ENCODE results near the gene ACOT4. TPM values are rescaled to one million over a fixed set of nuclear protein-coding genes. Genes with fewer than 3 reads are reported as not detected.
"Not testable (repeated sequence)": the region's sequence is repeated elsewhere in the genome, so short reads cannot be mapped to it uniquely, and the experiment has no call there.

ACOT4 gene
- total RNA-seq, 1 donor from 2014 or later = 0.73 TPM

GRCh38 chr14:73623504-73624054, 31.9 kb downstream of the ACOT4 start:
- DNase-seq (ENCODE audit: low spot score) = no peak

GRCh38 chr14:73625706-73626105, 34.0 kb downstream of the ACOT4 start:
- no peak for DNase-seq (ENCODE audit: low spot score)
- intact Hi-C loops (cut with DNase I) = no loop called here

More at GRCh38 chr14:73623504-73624054, 31.9 kb downstream of the ACOT4 start:
- intact Hi-C loops (cut with DNase I) = no loop called here

- DNase-seq (ENCODE audit: low spot score) = no peak
- intact Hi-C loops (cut with DNase I) = no loop called here
Measured at GRCh38 chr14:73627151-73627558, 35.5 kb downstream of the ACOT4 start.

- intact Hi-C loops (cut with DNase I) = loop anchor here (1.0 kb wide), 1 partner anchor 118 kb away; no protein-coding TSS in a partner anchor
Measured at GRCh38 chr14:73630009-73630780, 38.5 kb downstream of the ACOT4 start.

GRCh38 chr14:73633116-73634010, 41.7 kb downstream of the ACOT4 start:
- peak; percentile 79 for DNase-seq (ENCODE audit: low spot score)
- intact Hi-C loops (cut with DNase I) = loop anchor here (1.0 kb wide), 1 partner anchor 122 kb away; no protein-coding TSS in a partner anchor

More at GRCh38 chr14:73630009-73630780, 38.5 kb downstream of the ACOT4 start:
- DNase-seq (ENCODE audit: low spot score) = no peak

- peak; percentile 78 for DNase-seq (ENCODE audit: low spot score)
- intact Hi-C loops (cut with DNase I) = loop anchor here (1.0 kb wide), 1 partner anchor 123 kb away; no protein-coding TSS in a partner anchor
Measured at GRCh38 chr14:73634011-73634833, 42.5 kb downstream of the ACOT4 start.

- intact Hi-C loops (cut with DNase I); DNase-seq (ENCODE audit: low spot score): not testable (repeated sequence)
Measured at GRCh38 chr14:73636355-73636754, 44.7 kb downstream of the ACOT4 start.

GRCh38 chr14:73637830-73638229, 46.2 kb downstream of the ACOT4 start:
- no peak for DNase-seq (ENCODE audit: low spot score)
- intact Hi-C loops (cut with DNase I) = no loop called here

- DNase-seq (ENCODE audit: low spot score) = no peak
- intact Hi-C loops (cut with DNase I) = loop anchor here (5.0 to 10.0 kb wide), 2 partner anchors 71 to 184 kb away; partner anchors contain the start of gene PNMA1
Measured at GRCh38 chr14:73640796-73641365, 49.2 kb downstream of the ACOT4 start.

- DNase-seq (ENCODE audit: low spot score) = peak; percentile 97
- intact Hi-C loops (cut with DNase I) = loop anchor here (5.0 to 10.0 kb wide), 2 partner anchors 68 to 180 kb away; partner anchors contain the start of gene PNMA1
Measured at GRCh38 chr14:73644531-73645247, 53.0 kb downstream of the ACOT4 start, which contains the start of gene DNAL1. DNAL1 (plus strand) TSS chr14:73644986; CDS start chr14:73645040, 54 bp downstream.

- intact Hi-C loops (cut with DNase I) = loop anchor here (10.0 kb wide), 1 partner anchor 180 kb away; no protein-coding TSS in a partner anchor
Measured at GRCh38 chr14:73645248-73645610, 53.6 kb downstream of the ACOT4 start.

More at GRCh38 chr14:73645248-73645610, 53.6 kb downstream of the ACOT4 start:
- no peak for DNase-seq (ENCODE audit: low spot score)

Other genes starting within 250 kb of the ACOT4 start
- 34.9 TPM for gene NUMB, start 133.3 kb upstream of the ACOT4 start, total RNA-seq
- 7.3 TPM for gene RIOX1, start 100.9 kb upstream of the ACOT4 start, total RNA-seq
- gene ACOT1, start 54.7 kb upstream of the ACOT4 start, total RNA-seq = 19.9 TPM
- gene HEATR4, start 32.9 kb upstream of the ACOT4 start, total RNA-seq = 0.19 TPM
- 98.7 TPM for gene ACOT2, start 22.7 kb upstream of the ACOT4 start, total RNA-seq
- not detected for gene ACOT6, start 20.6 kb downstream of the ACOT4 start, total RNA-seq
- gene DNAL1, start 53.1 kb downstream of the ACOT4 start, total RNA-seq = 17.1 TPM
- 45.9 TPM for gene PNMA1, start 122.5 kb downstream of the ACOT4 start, total RNA-seq